DMS53 treated with DMSO at 0.1 percent for 48 hours (cell line): Measurements from ENCODE around the gene GUCA2B.

Experiments used
- DNase-seq: peaks from one replicate; lab custom pipeline; 2025; ENCODE audit not compliant: unreplicated experiment; lab: John Stamatoyannopoulos, UW

The GUCA2B gene

GRCh38 chr1:42183957-42184268 lies 30.7 kb downstream of the GUCA2B start:
- no peak for DNase-seq

DNA sequence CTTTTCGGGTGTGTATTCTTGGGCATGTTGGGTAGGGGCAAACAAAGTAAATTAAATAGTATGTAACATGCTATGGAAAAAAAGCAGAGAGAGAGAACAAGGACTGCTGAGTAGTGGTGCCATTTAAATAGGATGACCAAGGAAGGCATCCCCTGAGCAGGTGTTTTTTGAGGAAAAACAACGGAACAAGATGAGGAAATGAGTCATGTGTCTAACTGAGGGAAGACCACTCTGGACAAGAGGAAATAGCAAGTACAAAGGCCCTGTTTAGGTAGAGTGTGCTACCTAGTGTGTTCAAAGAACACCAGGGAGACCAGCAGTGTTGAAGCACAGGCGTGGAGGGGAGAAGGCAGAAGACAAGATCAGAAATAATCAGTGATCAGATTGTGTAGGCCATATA lies 31.4 kb downstream of the GUCA2B start:
- no peak for DNase-seq

DNA sequence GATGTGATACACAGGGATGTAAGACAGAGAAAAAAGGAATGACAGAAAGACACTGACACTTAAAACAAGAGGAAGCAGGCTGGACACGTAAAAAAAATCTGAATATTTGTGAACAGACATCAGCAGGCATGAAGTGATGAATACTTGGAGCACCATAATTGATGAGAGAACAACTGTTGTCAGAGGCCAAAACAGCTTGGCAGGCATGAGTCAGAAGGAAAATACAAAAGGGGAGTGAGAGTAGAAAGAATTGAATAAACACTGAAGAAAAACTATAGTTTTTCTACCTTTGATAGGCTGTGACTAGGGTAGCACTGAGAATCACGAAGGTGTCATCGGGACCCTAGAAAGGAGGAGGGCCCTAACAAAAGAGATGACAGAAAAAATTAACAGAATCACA lies 32.9 kb downstream of the GUCA2B start:
- no peak for DNase-seq

DNA sequence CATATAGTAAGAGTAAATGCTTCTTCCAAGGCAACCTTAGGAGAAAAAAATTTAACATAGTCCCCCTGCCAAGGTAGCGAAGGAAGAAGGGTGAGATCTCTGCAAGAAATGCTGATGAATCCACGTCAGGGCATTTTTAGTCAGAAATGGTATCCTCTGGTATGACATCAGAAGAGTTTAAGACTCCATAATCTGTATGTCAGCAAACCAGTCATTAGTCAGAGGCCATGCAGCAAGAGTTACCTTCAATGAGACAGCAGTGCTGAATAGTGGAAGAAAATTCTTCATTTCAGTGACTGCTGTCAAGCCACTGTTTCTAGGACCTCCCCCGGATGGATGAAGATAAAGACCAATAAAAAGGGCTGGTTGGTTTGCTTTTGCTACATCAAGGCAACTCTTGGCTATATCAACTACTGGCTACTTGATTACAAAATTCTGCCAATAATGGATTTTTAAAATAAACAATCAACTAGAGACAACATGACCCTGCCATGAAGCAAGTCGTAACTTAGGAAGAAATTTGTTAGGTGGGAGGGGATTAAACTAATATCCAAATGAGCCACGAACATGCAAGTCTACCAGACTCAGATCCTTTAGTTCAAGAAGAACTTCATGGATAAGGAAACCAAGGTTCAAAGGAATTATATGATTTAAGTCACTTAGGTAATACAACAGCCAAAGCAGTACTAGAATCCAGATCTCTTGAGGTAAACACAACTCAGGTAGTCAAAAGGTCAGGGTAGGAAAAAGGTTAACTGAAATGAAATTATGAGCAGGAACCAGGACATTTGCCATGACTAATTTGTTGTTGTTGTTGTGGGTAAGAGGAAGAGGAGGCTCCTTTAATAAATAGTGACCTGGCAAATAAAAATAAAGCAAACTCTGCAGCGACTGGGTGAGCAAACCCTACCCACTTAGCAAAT lies 37.0 kb downstream of the GUCA2B start:
- DNase-seq = no peak

- no peak for DNase-seq
These were observed 38.1 kb downstream of the GUCA2B start for GRCh38 chr1:42191319-42191718.

DNA sequence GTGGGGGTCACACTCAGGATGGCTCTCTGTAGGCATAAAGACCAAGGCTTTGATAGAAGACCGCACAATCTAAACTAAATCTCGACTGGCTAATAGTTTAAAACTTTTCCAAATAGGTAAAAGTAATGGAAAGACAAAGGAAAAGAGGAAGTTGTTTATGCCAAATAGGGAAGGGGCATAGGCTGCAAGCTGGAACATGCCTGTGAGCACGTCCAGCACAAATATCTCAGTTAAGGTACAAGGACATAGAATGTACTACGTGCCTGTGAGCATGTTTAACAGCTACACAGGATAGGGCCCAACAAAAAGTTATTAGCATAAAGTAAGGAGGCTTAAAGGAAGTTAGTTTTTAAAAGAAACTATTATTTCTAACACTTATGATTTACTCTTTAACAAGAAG lies 38.9 kb downstream of the GUCA2B start:
- no peak for DNase-seq

DNA sequence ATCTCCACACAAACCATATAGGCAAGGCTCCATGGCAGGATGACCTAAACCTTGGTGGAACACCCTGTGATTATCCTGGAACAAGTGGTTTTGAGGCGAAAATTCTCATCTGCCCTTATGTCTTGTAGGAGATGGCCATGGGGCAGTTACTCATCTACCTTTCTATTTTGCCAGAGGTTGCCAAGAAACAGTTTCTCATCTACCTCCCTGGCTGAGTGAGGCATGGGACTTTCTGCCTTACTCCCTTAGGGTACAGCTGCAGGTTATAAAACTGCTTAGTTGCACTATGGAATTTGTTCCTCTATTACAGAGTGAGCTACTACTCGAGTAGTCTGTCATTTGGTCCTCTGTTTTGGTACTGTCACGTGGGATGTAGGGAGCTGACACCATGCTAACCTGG lies 42.6 kb downstream of the GUCA2B start:
- DNase-seq = no peak

- no peak for DNase-seq
These were observed 45.0 kb downstream of the GUCA2B start for GRCh38 chr1:42198251-42198650.

DNA sequence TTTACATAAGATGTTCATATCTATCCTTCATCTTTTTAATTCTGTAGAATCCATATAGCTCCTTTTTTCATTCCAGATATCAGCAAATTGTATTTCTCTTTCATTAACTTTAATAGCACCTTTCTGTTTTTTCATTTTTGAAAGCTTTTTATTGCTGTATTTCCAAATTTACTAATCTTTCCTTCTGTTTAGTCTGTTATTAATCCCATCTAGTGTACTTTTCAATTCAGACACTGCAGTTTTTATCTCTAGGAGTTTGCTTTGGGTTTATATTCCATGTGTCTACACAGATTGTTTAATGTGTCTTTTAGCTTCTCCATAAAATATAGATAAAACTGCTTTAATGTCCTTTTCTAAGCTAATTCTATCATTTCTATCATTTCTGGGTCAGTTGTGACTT lies 48.8 kb downstream of the GUCA2B start:
- DNase-seq = no peak
